Measurements from ENCODE around the gene LRBA. TPM values are rescaled to one million over a fixed set of nuclear protein-coding genes. Genes with fewer than 3 reads are reported as not detected.
A peak's percentile ranks its signal among the peaks of the same experiment; 100 is the strongest.

The LRBA gene
- total and polyA plus RNA-seq, 9 of the 15 experiments (the other 6 are each of a cell fraction or from before 2014, with no cell fraction given), result 24.2 to 88.7 (median 59.7) TPM

DNA sequence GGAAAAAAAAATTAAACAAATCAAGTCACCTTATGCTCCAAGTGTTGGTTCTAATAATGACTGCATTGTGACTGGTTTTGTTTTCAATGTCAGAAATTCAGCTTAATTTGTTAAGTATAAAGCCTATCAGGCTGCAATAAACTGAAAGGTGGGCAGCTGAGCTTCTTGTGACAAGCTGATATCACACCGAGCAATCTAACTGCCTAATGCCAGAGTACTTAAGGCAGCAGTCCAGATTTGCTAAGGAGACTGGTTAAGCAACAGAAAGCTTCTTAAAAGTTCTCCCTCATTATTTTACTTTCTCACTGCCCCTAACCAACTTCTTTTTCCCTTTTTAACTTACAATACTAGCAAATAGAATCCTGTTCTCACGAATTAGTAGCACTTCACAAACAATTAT lies 232.2 kb downstream of the LRBA start:
- TF ChIP-seq PHB (CRISPR knock-in tag; IDR thresholded peaks at IDR 0.05), result no peak
- TF ChIP-seq POLR3A (IDR thresholded peaks at IDR 0.05; ENCODE audit: borderline replicate concordance, extremely low read depth, insufficient read depth, insufficient read length), result no peak
- no peak for TF ChIP-seq SRF (CRISPR knock-in tag; IDR thresholded peaks at IDR 0.05)
- no peak for TF ChIP-seq ELF4 (CRISPR knock-in tag; IDR thresholded peaks at IDR 0.05)
- TF ChIP-seq CSDE1 (IDR thresholded peaks at IDR 0.05), result no peak
- no peak for TF ChIP-seq CHD4 (IDR thresholded peaks at IDR 0.05; ENCODE audit: insufficient read depth, insufficient replicate concordance, low read depth, low read length, poor library complexity, severe bottlenecking)
- TF ChIP-seq, protein P1, sequence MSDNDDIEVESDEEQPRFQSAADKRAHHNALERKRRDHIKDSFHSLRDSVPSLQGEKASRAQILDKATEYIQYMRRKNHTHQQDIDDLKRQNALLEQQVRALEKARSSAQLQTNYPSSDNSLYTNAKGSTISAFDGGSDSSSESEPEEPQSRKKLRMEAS (CRISPR knock-in tag; IDR thresholded peaks at IDR 0.05), result no peak
- TF ChIP-seq HMG20A (CRISPR knock-in tag; conservative IDR thresholded peaks at IDR 0.05), result no peak
- no peak for TF ChIP-seq ILK (tag; IDR thresholded peaks at IDR 0.05; ENCODE audit: borderline replicate concordance, low read depth)
- Histone ChIP-seq H3K27ac (ENCODE audit: extremely low read depth, low read depth, low read length) (no peak overlapping the region; the same call in 2 of the 3 replicates), H3K9me3 (replicated peaks; ENCODE audit: control insufficient read depth, insufficient read depth, low read depth, low read length) (no peaks in the 10 kb centered on the region), H3K4me3 (no peak overlapping the region), H3K9ac (ENCODE audit: insufficient read depth in 1 of 2, low read depth in 2 of 2, low read length in 2 of 2) (no peak overlapping the region), H3K4me1 (replicated peaks in 1 of 2; ENCODE audit: control insufficient read depth in 2 of 2, insufficient read depth in 2 of 2, low read length in 2 of 2) (peaks cover 0 to 8% of the 10 kb centered on the region in 2 experiments; a peak in 3 of 5 replicates), H3K4me2 (ENCODE audit: insufficient read depth, low read length) (no peak overlapping the region), H3K36me3 (ENCODE audit: control insufficient read depth, insufficient read depth, low read length) (no peaks in the 10 kb centered on the region; the same call in 2 of the 3 replicates), H4K20me1 (replicated peaks; ENCODE audit: control insufficient read depth, insufficient read depth, low read length) (no peaks in the 10 kb centered on the region), H3K79me2 (ENCODE audit: control insufficient read depth, insufficient read depth, low read length) (no peaks in the 10 kb centered on the region), H2AFZ (ENCODE audit: low read depth, low read length) (no peak overlapping the region), H3K27me3 (ENCODE audit: control insufficient read depth in 2 of 2, insufficient read depth in 2 of 2, low read length in 2 of 2) (no peaks in the 10 kb centered on the region), H3K9me1 (ENCODE audit: control insufficient read depth, insufficient read depth, low read length) (no peaks in the 10 kb centered on the region)
- BruUV-seq (replicated peaks), result no TSS peak
- 44% methylated on average over 2 of the region's 2 CpGs for WGBS (ENCODE audit: insufficient coverage, low coverage, missing lambda C conversion rate)
- intact Hi-C loops (cut with micrococcal nuclease) (no loop called here), in situ Hi-C loops (cut with MboI) (no loop called here)
- ChIA-PET POLR2A (no interaction called here), CTCF (ENCODE audit: low intra/inter-chr PET ratio) (no interaction called here)
- FAIRE-seq (peak; percentile 23), DNase-seq (ENCODE audit: extremely low read depth in 1 of 4, low spot score in 3 of 4) (no peak), ATAC-seq (no peak)

Measured in K562 (cell line).